Erythroblast (primary cell): ENCODE data around the gene RPL19.

Source experiments
- DNase-seq, 2 experiments: peaks; one replicate each; lab custom pipeline; 2025; lab: John Stamatoyannopoulos, UW
- GATA1 ChIP-seq: IDR thresholded peaks from 2 replicates; pipeline ENCODE4 v1.6.1; 2011; ENCODE audit warnings: low read depth, mild to moderate bottlenecking, control low read depth, low read length, moderate library complexity
- POLR2A ChIP-seq: IDR thresholded peaks from 2 replicates; pipeline ENCODE4 v1.6.1; 2011; ENCODE audit warnings: mild to moderate bottlenecking, low read length

RPL19 gene

GRCh38 chr17:39200070-39200879 lies at the start of gene RPL19:
Gene RPL19 (plus strand): TSS chr17:39200283. CDS start chr17:39200345, 62 bp downstream.
- TF ChIP-seq GATA1 (no peak), POLR2A (peak; percentile 91)
- DNase-seq = peak; percentile 79 to 96

- no peak for DNase-seq
- TF ChIP-seq GATA1 = no peak
- no peak for TF ChIP-seq POLR2A
These were observed 49.3 kb upstream of the RPL19 start for GRCh38 chr17:39150795-39151149.

GRCh38 chr17:39151150-39151942 lies 48.7 kb upstream of the RPL19 start, which contains the start of gene PLXDC1:
Gene PLXDC1 (minus strand): TSS chr17:39151637. CDS start chr17:39151437, 200 bp downstream.
- DNase-seq = no peak
- no peak for TF ChIP-seq POLR2A

- TF ChIP-seq GATA1 (no peak), POLR2A (no peak)
- DNase-seq = no peak
These were observed 47.9 kb upstream of the RPL19 start for GRCh38 chr17:39151943-39152818.

- peak; percentile 87 to 95 for DNase-seq
- TF ChIP-seq GATA1 (no peak), POLR2A (no peak)
These were observed 46.5 kb upstream of the RPL19 start for GRCh38 chr17:39153599-39154051.

GRCh38 chr17:39155654-39156053 lies 44.4 kb upstream of the RPL19 start:
- no peak for TF ChIP-seq GATA1
- TF ChIP-seq POLR2A = no peak
- no peak for DNase-seq

GRCh38 chr17:39156491-39156890 lies 43.6 kb upstream of the RPL19 start:
- DNase-seq = no peak
- no peak for TF ChIP-seq POLR2A
- no peak for TF ChIP-seq GATA1

- TF ChIP-seq POLR2A (no peak), GATA1 (no peak)
- DNase-seq = no peak
These were observed 41.5 kb upstream of the RPL19 start for GRCh38 chr17:39158623-39159022.

GRCh38 chr17:39161962-39162361 lies 38.1 kb upstream of the RPL19 start:
- no peak for TF ChIP-seq POLR2A
- TF ChIP-seq GATA1 = no peak
- DNase-seq = no peak

GRCh38 chr17:39164675-39165143 lies 35.4 kb upstream of the RPL19 start:
- peak; percentile 81 to 87 for DNase-seq
- TF ChIP-seq POLR2A (no peak), GATA1 (no peak)

GRCh38 chr17:39165178-39165840 lies 34.8 kb upstream of the RPL19 start:
- TF ChIP-seq POLR2A = no peak
- no peak for TF ChIP-seq GATA1
- DNase-seq = no peak

- TF ChIP-seq GATA1 (no peak), POLR2A (no peak)
- DNase-seq = no peak
These were observed 34.2 kb upstream of the RPL19 start, which contains the start of gene ARL5C for GRCh38 chr17:39165841-39166349. Gene ARL5C (minus strand): TSS chr17:39166161. CDS start chr17:39165760, 401 bp downstream.
